ENCODE results near the gene KCNMA1.

- TF ChIP-seq POLR2A (IDR thresholded peaks at IDR 0.05) (no peak), CTCF (IDR thresholded peaks at IDR 0.05) (no peak)
These were observed 755.4 kb downstream of the KCNMA1 start for GRCh38 chr10:76882245-76882644.

Data from vagina (tissue), 2 donors.